DMS79 (cell line): ENCODE results near the gene ASPRV1.

Experiments
- DNase-seq: peaks from one replicate; lab custom pipeline; 2025; lab: John Stamatoyannopoulos, UW

The ASPRV1 gene

DNA sequence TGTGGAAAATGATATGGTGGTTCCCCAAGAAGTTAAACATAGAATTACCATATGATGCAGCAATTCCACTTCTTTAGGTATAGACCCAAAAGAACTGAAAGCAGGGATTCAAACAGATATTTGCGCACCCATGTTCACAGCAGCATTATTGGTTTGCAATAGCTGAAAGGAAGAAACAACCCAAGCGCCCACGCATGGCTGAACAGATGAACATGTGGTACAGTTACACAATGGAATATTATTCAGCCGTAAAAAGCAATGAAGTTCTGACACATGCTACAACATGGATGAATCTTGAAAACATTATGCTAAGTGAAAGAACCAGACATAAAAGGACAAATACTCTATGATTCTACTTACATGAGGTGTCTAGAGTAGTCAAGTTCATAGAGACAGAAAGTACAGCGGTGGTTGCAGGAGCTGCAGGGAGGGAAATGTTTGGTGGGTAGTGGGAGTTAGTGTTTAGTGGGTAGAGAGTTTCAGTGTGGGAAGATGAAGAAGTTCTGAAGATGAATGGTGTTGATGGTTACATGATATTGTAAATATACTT lies 26.7 kb upstream of the ASPRV1 start:
- DNase-seq = no peak

DNA sequence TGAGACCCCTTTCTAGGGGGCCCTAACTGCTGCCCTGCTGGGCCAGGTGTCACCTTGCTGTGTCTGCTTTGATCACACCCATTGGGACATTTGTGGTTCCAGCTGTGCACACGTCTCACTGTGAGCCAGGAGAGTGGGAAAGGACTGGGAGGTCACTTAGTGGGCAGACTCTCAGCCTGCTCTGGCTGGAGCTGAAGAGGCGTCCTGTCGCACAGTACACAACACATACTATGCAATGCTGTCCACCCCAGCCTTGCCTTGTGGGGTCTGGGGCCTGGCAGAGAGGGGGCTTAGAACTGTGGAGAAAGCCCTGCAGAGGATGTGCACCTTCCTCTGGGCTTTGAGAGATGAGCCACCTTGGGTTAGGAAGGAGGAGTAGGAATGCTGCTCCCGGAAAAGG lies 25.3 kb upstream of the ASPRV1 start:
- DNase-seq = no peak

DNA sequence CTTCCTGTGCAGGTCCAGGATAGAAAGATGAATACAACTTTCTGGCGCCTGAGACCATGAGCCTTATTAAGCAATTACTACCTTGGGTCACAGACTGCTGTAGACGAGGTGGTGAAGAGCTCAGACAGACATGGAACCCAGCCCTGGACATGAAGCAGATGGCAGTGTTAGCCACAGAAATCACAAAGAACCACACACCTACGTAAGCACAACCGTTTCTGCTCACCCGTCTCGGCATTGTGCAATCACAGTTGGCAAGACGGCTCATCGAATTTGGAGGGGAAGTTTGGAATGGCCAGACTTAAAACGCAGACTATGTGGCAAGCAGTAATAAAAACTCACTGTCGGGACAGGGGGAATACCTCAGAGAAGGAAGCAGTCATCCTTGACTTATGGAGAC lies 24.3 kb upstream of the ASPRV1 start:
- no peak for DNase-seq

DNA sequence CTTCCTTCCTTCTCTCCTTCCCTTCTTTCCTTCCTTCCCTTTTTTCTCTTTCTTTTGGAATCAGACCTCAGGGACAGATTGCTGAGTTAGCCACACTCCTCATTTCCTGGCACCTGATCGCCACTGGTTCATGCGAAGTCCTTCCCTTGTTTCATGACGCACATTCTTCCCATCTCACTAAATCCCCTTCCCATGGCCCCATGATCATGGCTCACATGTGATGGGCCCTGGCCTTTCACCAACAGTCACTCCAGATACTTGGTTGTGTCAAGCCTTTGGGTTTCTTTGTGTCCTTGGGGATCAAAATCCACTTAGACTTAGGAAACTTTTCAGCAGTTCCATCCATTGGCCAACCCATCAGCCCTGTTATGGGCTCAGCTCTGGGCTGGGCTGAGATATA lies 23.8 kb upstream of the ASPRV1 start:
- no peak for DNase-seq

DNA sequence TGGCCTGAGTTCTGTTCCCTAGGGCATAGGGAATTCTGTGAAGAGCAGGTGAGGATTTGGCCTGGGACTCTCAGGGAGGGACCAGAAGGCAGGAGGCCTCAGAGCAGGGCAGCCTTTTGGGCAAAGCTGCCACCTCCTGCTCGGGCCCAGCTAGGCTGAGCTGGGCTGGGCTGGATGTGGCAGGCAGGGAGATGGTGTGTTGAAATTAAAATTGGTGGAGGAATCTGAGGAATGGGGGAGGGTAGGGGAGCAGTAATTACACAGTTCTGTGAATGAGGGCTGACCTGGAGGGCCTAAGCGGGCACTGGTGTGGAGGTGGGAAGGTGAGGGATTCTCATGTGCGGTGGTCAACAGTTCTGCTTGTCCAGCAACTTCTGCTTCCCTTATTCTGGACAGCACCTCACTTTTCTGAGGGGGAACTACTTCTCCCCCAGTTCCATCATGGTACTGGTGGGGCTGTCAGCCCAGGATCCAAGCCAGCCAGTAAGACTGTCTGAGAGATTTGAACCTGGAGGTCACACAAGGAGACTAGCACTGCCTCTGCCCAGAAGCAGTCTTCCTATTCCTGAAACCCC lies 22.0 kb upstream of the ASPRV1 start:
- no peak for DNase-seq

DNA sequence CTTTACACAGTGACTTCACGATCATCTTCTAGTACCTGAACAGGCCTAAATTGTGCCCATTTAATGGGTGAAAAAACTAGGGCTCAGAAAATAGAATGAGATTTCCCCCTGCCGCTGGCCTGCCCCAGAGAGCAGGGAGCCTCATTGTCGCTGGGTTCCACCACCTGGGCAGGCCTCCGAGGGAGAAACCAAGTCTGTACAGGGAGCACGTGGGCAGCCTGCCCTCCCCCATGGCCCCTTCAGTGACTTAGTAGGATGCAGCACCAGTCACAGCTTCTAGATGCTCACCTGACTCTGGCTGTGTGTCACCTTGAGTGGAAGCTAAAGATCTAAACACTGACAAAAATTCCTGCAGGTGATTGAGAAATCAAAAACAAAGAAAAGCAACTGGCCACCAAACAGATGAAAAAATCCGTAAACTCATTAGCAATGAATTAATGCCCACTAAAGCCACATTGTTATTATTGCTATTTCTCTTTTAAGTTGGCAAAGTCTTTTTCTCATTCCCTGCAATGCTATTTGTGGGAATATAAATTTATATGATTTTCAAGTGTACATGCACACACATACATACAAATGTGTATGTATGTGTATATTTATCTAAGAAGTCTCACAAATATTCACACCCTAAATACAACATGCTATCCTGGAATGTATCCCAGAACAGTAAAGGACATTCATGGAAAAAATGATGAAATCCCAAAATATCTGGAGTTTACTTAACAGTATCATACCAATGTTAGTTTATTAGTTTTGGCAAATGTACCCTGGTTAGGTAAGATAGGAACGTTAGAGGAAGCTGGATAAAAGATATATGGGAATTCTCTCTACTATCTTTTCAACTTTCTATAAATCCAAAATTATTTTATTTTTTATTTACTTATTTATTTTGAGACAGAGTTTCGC lies 18.7 kb upstream of the ASPRV1 start:
- no peak for DNase-seq

DNA sequence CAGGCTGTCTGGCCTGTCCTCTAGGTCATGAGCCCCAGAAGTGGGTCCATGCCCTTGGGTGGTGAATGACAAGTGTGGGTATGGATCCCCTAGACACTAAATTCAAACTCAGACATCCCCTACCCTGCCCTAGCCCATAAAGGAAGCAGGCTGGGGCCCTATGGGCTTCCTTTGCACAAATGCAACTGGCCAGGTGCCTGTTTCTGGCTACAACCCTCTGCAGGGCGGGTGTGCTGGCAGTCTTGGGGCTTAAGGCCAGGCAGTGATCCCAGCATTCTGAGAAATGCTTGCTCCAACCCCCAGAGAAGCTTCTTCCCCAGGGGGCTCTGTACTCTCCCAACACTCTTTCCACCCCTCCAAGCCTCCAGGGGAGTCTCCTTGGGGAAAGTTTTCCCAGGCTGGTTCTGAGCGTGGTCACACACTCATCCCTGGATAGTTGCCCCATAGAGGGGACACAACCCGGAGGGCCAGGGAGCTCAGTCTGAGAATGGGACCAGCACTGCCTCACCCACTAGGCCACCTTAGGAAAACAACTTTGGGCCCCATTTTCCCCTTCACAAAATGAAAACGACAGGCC lies 16.6 kb upstream of the ASPRV1 start:
- DNase-seq = no peak

DNA sequence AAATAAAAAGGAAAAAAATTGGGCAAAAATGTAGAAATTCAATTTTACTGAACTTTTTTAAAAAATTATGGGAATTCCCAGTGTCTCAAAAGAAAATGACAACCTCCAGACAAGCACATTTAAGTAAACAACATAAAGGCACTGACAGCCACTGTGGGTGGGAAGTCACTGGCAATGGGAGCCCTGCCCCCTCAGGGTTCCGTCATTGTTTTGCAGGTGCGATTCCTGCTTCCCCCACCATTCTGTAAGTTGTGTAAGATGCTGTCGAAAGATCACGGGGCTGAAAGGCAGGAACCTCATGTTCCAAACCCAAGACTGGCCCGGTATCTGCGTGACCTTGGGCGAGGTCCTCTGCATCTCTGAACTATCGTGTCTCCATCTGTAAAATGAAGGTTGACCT lies 15.8 kb upstream of the ASPRV1 start:
- no peak for DNase-seq

DNA sequence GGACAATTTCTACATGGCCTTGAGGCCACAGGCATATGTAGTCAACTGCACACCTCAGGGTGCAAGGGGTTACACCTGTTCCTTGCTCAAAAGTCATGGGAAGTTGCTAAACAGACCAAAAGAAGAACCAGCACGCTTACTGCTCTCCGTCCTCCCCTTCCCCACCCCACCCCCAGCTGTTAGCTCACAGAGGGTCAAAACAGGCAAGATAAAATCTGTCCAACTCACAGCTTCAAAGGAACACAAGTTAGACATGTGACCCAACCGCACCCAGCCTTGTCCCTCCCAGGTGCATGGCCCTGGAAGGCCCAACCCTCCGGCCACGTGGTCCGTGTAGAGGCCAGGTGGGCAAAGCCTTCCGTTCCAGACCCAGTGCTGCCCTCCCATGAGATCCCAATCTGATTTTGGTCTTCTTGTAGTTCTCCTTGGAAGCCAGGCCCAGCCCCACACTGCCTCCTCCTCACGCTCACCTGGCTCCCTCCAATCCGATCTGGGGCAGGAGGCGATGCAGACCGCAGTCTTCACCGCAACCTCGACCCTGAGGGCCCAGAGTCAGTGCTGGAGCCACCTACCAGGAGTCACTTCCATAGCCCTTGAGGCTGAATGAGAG lies 14.5 kb upstream of the ASPRV1 start:
- no peak for DNase-seq

DNA sequence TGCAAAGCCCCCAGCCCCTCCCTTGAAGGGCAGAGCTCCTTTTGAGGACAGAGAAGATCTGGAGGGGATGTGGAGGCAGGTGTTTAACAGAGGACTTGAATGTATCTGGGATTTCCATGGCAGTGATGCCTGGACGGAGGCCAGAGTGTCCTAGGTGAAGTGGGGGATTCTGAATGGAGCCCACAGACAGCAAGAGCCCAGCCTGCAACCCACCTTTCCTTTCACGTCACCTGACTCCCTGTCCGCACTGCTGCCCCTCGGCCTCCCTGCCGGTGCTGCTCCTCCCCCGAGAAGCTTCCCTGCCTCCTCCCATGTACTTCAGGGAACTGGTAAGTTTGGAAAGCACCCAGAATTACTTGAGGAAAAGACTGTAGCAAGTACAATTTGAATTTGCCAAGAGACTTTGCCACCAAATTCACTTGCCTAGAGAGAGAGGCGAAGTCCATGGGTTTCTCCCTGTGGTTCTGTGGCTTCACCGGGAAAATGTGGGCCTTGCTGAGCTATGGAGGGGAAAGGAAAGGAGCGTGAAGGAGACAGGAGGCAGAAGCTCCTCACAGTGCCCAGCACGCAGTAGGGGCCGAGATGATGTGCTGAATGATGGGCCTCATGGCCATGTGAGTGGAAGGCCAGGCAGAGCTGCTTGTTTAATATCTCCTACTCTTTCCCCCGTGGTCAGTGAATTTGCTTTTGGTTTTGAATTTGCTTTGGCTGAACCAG lies 13.9 kb upstream of the ASPRV1 start:
- DNase-seq = no peak

DNA sequence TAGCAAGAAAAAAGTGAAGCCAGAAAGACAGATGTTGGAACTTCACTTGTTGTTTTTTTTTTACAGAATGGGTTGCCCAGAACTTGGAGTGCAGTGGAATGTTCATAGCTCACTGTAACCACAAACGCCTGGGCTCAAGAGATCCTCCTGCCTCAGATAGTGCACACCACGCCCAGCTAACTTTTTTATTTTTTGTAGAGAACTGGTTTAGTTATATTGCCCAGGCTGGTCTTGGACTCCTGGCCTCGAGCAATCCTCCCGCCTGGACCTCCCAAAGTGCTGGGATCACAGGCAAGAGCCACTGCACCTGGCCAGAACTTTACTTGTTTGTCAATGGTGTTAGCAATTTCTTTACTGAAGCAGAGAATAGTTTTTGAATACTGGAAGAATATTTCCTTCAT lies 11.9 kb upstream of the ASPRV1 start:
- no peak for DNase-seq

DNA sequence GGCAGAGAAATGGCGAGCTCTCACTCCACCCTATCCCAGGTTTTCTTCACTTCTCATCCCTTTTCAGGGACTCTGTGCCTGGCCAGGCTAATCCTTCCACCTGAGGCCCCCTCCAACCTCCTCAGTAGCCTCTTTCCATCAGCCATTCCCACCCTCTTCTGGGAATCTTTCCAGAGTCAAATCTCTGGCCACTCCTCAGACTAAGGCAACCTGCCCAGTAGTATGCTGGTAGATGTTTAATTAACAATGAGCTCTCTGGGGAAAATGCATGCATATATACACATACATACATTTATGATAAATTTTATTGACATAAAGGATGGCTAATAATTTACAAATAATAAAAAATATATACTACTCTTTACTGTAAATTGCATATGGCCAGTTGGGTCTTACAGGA lies 11.4 kb upstream of the ASPRV1 start:
- no peak for DNase-seq

DNA sequence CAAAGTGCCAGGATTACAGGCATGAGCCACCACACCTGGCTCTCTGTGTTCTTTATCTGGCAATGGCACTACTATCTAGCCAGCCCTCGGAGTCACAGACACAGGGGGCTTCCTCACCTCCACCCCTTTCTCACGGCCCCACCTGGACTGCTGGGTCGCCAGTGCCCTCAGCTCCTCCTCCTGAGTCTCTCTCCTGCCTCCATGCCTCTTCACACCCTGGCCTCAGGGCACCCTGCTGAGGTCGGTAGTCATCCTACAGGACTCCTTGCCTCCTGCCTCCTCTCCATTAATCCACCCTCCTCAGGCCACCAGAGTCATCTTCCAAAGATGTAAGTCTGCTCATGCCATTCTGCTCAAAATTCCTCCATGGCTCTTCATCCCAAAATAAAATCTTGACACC lies 8.6 kb upstream of the ASPRV1 start:
- DNase-seq = no peak

DNA sequence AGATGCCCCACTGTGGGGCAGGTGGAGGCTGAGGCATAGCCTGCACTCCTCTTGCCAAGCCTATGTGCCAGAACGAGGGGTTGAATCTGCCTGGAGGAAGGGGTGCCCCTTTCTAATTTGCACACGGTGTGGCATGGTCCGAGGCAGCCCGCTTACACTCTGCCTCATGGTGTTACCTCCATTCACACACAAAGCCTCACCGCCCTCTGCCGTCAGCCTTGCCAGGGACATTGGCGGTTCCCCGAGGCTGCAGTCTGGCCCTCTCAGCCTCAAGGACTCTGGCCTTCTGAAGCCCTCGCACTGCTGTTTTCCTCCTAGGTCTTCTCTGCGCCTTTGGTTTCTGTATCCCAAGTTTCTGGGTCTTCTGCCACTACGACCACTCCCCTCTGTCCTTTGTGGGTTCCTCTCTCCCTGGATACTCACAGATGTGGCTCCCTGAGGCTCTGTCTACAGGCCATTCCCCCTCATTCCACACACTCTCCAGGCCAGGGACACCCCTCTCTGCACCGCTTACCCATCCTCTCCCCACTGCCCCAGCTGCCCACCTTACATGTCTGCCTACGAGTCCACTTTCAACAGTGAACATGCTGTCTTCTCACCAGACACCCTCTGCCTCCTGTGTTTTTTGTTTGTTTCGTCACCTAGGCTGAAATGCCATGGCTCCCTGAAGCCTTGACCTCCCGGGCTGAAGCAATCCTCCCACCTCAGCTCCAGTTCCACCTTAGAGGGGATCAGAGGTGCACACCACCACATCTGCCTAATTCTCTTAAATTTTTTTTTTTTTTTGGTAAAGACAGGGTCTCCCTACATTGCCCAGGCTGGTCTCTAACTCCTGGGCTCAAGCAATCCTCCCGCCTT lies 7.9 kb upstream of the ASPRV1 start:
- DNase-seq = no peak

DNA sequence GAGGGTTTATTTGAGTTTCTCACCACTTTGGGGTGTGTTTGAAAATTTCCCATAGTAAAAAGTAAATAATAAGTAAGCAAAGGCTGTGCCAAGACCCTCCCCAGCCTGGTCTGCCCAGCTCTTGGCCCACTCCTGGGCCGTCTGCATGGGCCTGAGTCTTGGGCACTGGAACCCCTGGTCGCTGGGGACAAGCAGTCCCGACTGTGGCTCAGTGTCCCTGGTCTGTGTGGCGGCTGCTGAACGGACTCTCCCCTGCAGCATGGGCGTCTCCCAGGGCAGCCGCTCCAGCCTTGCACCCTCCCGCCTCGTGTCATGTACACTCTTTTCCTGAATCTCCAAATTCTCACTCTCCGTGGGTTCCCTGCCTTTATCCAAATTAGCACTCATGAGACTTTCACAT lies 7.2 kb upstream of the ASPRV1 start:
- DNase-seq = no peak

DNA sequence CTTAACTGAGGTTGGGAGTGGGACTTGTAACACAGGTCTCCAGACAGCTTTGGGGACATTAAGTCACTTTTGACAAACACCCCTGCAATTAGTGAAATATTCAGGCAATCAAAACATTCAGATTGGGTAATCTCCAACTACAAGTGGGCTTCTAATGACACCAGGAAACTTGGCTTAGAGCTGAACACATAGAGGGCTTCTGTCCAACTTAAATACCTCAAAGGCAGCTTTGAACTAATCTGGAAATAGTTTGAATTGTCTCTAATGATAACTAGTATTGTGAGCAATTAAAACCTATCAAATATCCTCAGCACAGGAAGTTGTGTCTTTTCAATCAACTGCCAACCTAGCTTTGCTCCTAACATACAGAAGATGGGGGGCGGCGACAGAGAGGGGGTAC lies 5.1 kb upstream of the ASPRV1 start:
- DNase-seq = no peak

DNA sequence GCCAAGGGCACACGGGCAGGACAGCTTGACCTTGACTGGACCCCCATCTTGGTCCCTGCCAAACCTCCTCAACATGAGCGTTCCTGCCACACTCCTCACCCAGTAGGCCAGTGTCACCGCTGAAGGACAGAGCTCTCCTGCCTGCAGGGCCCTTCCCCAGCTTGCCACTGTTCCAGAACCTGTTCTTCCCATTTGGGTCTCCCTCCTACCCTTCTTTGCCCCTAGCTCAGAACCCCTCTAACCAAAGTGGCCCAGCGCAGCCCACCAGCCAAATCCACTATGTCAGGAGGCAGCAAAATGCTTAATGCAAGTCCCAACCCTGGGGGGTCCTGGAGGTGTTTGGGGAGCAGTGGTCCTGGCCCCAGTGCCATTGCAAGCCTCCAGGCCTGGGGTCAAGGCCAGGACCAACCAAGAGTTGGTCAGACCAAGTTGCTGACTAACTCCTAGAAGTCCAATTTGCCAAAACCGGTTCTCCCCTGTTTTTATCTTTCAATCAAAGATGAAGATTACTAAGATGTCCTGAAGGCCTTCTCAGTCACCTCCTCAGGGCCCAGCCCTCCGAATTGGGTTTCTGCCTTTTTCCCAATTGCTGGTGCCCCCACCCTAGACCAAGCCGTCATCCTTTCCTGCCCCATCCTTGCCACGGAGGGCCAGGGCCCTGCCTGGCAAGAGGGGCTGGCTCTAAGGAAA lies 4.5 kb upstream of the ASPRV1 start:
- DNase-seq = no peak

DNA sequence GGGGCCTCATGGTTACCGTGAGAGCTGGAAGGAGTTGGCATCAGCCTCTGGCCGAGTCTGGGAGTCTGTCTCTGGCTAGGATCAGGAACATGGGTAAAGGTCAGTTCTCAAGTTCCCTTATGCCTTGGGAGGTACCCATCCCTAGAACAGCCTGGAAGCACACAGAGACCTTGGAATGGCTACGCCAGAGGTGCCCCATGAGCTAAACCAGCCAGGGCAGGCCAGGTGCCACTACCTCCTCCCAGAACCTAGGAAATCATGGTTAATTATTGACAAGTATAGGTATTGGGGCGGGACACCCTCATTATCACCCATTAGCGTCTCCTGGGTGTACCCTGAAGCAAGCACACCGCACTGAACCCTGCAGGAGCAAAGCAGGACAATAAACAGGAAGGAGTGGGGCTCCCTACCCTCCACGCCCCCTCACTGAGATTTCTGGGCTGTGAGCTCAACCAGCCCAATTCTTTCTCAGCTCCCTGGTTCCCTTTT lies 3.0 kb upstream of the ASPRV1 start:
- DNase-seq = no peak

DNA sequence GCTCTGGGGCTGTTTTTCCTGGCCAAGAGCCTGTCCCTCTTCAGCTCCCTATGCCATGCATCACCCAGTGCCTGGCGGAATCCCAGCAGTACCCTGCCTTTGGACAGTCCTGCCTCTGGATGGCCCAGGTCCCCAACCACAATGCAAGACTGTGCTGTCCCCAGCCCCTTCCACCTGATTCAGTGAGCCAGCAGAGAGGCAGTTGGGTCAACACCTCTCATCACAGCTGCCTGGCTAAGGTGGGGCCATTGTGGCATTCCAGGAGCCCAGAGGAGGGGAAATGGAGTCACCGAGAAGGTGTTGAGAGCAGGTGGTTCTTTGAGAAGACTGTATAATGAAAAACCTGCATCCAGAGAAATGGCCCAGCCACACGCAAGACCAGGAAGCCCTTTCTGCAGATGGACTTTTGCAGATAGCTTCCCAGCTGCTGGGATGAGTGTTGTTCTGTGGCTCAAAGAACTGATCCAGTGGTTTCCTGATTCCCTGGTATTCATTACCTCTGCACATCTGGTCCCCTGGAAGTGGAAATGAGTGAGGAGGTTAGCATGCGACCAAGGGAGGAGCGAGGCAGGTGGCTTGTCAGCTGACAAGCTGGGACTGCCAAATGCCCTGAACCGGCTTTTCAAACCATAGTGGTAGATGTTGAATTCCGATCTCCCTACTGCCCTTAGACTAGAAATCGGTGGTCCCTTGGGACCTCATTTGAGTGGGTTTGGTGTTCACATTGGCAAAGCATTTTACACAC lies 1.7 kb upstream of the ASPRV1 start:
- no peak for DNase-seq

DNA sequence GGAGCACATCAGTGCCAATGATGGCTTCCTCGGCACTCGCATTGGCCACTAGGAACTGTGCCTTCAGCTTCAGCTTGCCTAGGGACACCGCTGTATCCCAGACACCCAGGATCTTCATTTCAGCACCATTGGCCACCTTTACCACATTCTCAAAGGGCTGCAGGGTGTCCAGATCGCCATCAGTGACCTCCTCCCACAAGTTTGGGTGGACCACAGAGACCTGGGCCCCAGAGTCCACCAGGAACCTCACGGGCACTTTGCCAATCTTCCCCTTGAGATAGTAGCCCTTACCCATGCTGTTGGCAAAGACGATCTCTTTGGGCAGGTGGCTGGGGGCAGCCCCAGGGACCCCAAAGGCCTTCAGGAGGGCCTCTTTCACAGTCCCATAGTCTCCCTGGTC lies 610 bp downstream of the ASPRV1 start:
- no peak for DNase-seq
